ENCODE measurements around the gene C1orf174. TPM values are rescaled to one million over a fixed set of nuclear protein-coding genes. Genes with fewer than 3 reads are reported as not detected.

The C1orf174 gene
- total RNA-seq, 1 experiment from 2014 or later, result 21.1 TPM

- Histone ChIP-seq H3K14ac (ENCODE audit: insufficient read depth, low read length) (no peak overlapping the region), H4K91ac (ENCODE audit: insufficient read length, low read depth, low read length) (no peak overlapping the region), H3K4ac (ENCODE audit: low read depth, low read length) (no peak overlapping the region), H3K4me2 (ENCODE audit: insufficient read depth, insufficient read length, low read length) (no peak overlapping the region), H2BK120ac (ENCODE audit: low read depth, low read length, poor library complexity, severe bottlenecking) (no peak overlapping the region), H3K9ac (ENCODE audit: extremely low read depth, insufficient read length, low read length) (no peak overlapping the region), H3K4me1 (ENCODE audit: insufficient read depth, low read length) (no peaks in the 10 kb centered on the region), H4K8ac (replicated peaks; ENCODE audit: insufficient read length, low read depth, low read length) (no peak overlapping the region), H3K27me3 (ENCODE audit: insufficient read depth, low read length) (no peaks in the 10 kb centered on the region), H3K23me2 (ENCODE audit: insufficient read length, low read depth, low read length, poor library complexity, severe bottlenecking) (peaks cover 6% of the 10 kb centered on the region), H2BK5ac (ENCODE audit: insufficient read length, low read length) (no peak overlapping the region), H3K79me1 (ENCODE audit: insufficient read depth, low read depth, low read length, poor library complexity, severe bottlenecking) (no peaks in the 10 kb centered on the region), H3T11ph (ENCODE audit: low read length) (no peak overlapping the region), H3K56ac (ENCODE audit: insufficient read length, low read depth, low read length) (no peak overlapping the region), H3K23ac (ENCODE audit: insufficient read length, low read depth, low read length) (no peak overlapping the region), H2BK12ac (ENCODE audit: insufficient read length, low read depth, low read length) (no peak overlapping the region), H3K79me2 (ENCODE audit: insufficient read depth, low read length) (0 out of 2 replicates have a peak, but pooled peaks cover 2% of the 10 kb centered on the region), H2AFZ (ENCODE audit: low read length) (no peak overlapping the region), H2AK5ac (ENCODE audit: insufficient read length, low read length) (no peak overlapping the region), H3K9me3 (ENCODE audit: control insufficient read depth, low read depth, low read length) (no peaks in the 10 kb centered on the region), H4K5ac (ENCODE audit: insufficient read length, low read depth, low read length) (no peak overlapping the region), H4K20me1 (ENCODE audit: control insufficient read depth, insufficient read depth, insufficient read length) (no peaks in the 10 kb centered on the region), H2BK15ac (ENCODE audit: low read depth, low read length) (no peak overlapping the region), H3K18ac (ENCODE audit: insufficient read length, low read depth, low read length) (no peak overlapping the region), H3K27ac (ENCODE audit: insufficient read length, low read depth, low read length) (no peak overlapping the region), H2BK20ac (ENCODE audit: low read depth, low read length, poor library complexity, severe bottlenecking) (no peak overlapping the region)
- H3K27me3 Mint-ChIP-seq (ENCODE audit: low read depth), result no peaks in the 10 kb centered on the region
- TF ChIP-seq, protein P1, sequence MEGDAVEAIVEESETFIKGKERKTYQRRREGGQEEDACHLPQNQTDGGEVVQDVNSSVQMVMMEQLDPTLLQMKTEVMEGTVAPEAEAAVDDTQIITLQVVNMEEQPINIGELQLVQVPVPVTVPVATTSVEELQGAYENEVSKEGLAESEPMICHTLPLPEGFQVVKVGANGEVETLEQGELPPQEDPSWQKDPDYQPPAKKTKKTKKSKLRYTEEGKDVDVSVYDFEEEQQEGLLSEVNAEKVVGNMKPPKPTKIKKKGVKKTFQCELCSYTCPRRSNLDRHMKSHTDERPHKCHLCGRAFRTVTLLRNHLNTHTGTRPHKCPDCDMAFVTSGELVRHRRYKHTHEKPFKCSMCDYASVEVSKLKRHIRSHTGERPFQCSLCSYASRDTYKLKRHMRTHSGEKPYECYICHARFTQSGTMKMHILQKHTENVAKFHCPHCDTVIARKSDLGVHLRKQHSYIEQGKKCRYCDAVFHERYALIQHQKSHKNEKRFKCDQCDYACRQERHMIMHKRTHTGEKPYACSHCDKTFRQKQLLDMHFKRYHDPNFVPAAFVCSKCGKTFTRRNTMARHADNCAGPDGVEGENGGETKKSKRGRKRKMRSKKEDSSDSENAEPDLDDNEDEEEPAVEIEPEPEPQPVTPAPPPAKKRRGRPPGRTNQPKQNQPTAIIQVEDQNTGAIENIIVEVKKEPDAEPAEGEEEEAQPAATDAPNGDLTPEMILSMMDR (conservative IDR thresholded peaks at IDR 0.05), result no peak
- H3K4me1 Mint-ChIP-seq, result peaks cover 4 to 7% of the 10 kb centered on the region in 2 experiments; a peak in 3 of 4 replicates
- no peak overlapping the region for H3K27ac Mint-ChIP-seq
- no peak for DNase-seq
- H3K9me3 Mint-ChIP-seq, result no peaks in the 10 kb centered on the region
- no CpG with 5 or more reads among the region's 15 CpGs for WGBS (ENCODE audit: extremely low coverage, insufficient read length, low lambda C conversion rate)
- H3K4me3 Mint-ChIP-seq, result no peak overlapping the region
- H3K36me3 Mint-ChIP-seq (ENCODE audit: insufficient read depth in 1 of 3, low read depth in 3 of 3), result peaks cover 2 to 18% (median 14%) of the 10 kb centered on the region in 3 experiments; a peak in 6 of 7 replicates
These were observed 47.2 kb downstream of the C1orf174 start for GRCh38 chr1:3852711-3853485.
